ENCODE results near the gene NANS. TPM values are rescaled to one million over a fixed set of nuclear protein-coding genes. Genes with fewer than 3 reads are reported as not detected.

Gene NANS
- polyA plus RNA-seq, 3 donors: 41.3 to 109 (median 95.9) TPM

DNA sequence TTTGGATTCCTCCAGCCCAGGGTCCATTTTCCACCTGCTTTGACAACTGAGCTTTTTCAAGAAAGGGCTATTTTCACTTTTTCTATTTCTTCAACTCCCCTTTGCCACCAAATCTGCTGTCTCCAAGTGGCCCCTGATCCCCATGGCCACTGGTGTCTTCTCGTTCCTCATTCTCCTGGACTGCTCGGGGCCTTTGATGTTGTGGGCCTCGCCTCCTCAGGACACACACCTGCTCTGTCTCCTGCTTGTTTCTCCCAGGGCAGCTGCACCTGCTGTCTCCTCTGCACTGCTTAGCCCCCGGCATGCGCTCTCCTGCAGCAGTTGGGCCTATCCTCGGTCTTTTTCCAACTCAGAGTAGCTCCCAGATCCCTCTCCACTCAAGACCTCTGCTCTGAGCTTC is 16.3 kb upstream of the NANS start:
- Histone ChIP-seq H3K4me2 (replicated peaks; ENCODE audit: extremely low read depth, low read length, poor library complexity, severe bottlenecking) (no peak overlapping the region), H3K79me2 (ENCODE audit: insufficient read depth, low read length) (no peaks in the 10 kb centered on the region), H3K4me1 (ENCODE audit: control insufficient read depth in 1 of 2, insufficient read depth in 2 of 2, low read length in 2 of 2) (peaks cover 17% of the 10 kb centered on the region in 2 donors), H3K9ac (ENCODE audit: insufficient read depth, low read length, poor library complexity, severe bottlenecking) (no peak overlapping the region), H4K20me1 (ENCODE audit: insufficient read depth, low read length) (no peaks in the 10 kb centered on the region), H3K4me3 (replicated peaks in 1 of 3; ENCODE audit: low read depth in 2 of 3, low read length in 3 of 3) (no peak overlapping the region), H3K36me3 (replicated peaks in 1 of 2; ENCODE audit: control insufficient read depth in 1 of 2, insufficient read depth in 2 of 2, low read length in 2 of 2) (no peaks in the 10 kb centered on the region), H3K27ac (ENCODE audit: low read depth in 1 of 2, low read length in 2 of 2) (no peak overlapping the region), H2AFZ (ENCODE audit: insufficient read depth, low read depth, low read length, poor library complexity, severe bottlenecking) (no peak overlapping the region), H3K27me3 (ENCODE audit: control insufficient read depth in 2 of 2, insufficient read depth in 2 of 2, low read length in 2 of 2) (no peaks in the 10 kb centered on the region), H3K9me3 (replicated peaks in 1 of 2; ENCODE audit: control insufficient read depth in 1 of 2, insufficient read depth in 1 of 2, low read length in 2 of 2) (peaks cover 0 to 6% of the 10 kb centered on the region in 2 donors)
- Mint-ChIP-seq H3K27me3 (ENCODE audit: low read depth in 3 of 3) (peaks cover 2 to 6% (median 5%) of the 10 kb centered on the region in 3 donors), H3K4me1 (peaks cover 21% of the 10 kb centered on the region), H3K36me3 (no peaks in the 10 kb centered on the region), H3K9me3 (peaks cover 0 to 8% (median 4%) of the 10 kb centered on the region in 7 donors), H3K4me3 (no peak overlapping the region), H3K27ac (peak overlapping the region in 1 of 7 donors; percentile 3)
- no peak for DNase-seq
- TF ChIP-seq CTCF (IDR thresholded peaks at IDR 0.05): no peak
- WGBS (ENCODE audit: insufficient coverage): 96% methylated on average over 6 of the region's 6 CpGs
- intact Hi-C loops (cut with micrococcal nuclease): no loop called here

DNA sequence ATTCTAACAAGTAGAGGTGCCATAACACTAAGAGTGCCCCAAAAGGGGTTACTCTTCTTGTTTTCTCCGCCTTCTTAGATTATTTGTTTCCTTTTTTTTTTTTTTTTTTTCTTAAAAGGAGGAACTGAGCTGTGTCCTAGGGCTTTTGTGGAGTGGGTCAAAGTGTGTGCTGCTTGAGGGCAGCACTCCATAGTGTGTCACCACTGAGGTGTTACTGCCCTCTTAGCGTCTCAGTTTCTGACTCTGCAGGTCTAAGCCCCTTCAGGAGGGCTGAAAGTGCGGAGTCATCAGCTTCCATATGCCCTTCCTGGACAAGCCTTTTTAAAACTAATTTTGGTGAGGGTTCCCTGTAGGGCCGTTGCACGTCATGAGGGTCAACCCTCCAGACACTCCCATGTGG is 12.6 kb upstream of the NANS start:
- Mint-ChIP-seq H3K36me3 (peaks cover 0 to 4% of the 10 kb centered on the region in 2 donors), H3K4me3 (no peak overlapping the region), H3K9me3 (peaks cover 0 to 8% (median 5%) of the 10 kb centered on the region in 7 donors), H3K27ac (no peak overlapping the region), H3K4me1 (peaks cover 39% of the 10 kb centered on the region), H3K27me3 (ENCODE audit: low read depth in 3 of 3) (peaks cover 1 to 6% (median 2%) of the 10 kb centered on the region in 3 donors)
- 38% methylated on average over 2 of the region's 5 CpGs for WGBS (ENCODE audit: insufficient coverage)
- Histone ChIP-seq H3K36me3 (replicated peaks in 1 of 2; ENCODE audit: control insufficient read depth in 1 of 2, insufficient read depth in 2 of 2, low read length in 2 of 2) (no peaks in the 10 kb centered on the region), H3K9me3 (replicated peaks in 1 of 2; ENCODE audit: control insufficient read depth in 1 of 2, insufficient read depth in 1 of 2, low read length in 2 of 2) (peaks cover 0 to 6% of the 10 kb centered on the region in 2 donors), H2AFZ (ENCODE audit: insufficient read depth, low read depth, low read length, poor library complexity, severe bottlenecking) (no peak overlapping the region), H3K4me3 (replicated peaks in 1 of 3; ENCODE audit: low read depth in 2 of 3, low read length in 3 of 3) (no peak overlapping the region), H3K27me3 (ENCODE audit: control insufficient read depth in 2 of 2, insufficient read depth in 2 of 2, low read length in 2 of 2) (no peaks in the 10 kb centered on the region), H3K79me2 (ENCODE audit: insufficient read depth, low read length) (peaks cover 35% of the 10 kb centered on the region), H4K20me1 (ENCODE audit: insufficient read depth, low read length) (no peaks in the 10 kb centered on the region), H3K9ac (ENCODE audit: insufficient read depth, low read length, poor library complexity, severe bottlenecking) (no peak overlapping the region), H3K27ac (ENCODE audit: low read depth in 1 of 2, low read length in 2 of 2) (no peak overlapping the region), H3K4me2 (replicated peaks; ENCODE audit: extremely low read depth, low read length, poor library complexity, severe bottlenecking) (no peak overlapping the region), H3K4me1 (ENCODE audit: control insufficient read depth in 1 of 2, insufficient read depth in 2 of 2, low read length in 2 of 2) (peaks cover 27 to 44% of the 10 kb centered on the region in 2 donors)
- peak in 2 of 3 donors; percentile 32 to 45 for DNase-seq
- no peak for TF ChIP-seq CTCF (IDR thresholded peaks at IDR 0.05)
- intact Hi-C loops (cut with micrococcal nuclease): no loop called here

Measured in CD14-positive monocyte (primary cell).